ENCODE data around the gene CAV3. TPM values are rescaled to one million over a fixed set of nuclear protein-coding genes. Genes with fewer than 3 reads are reported as not detected.

The CAV3 gene
- total and polyA plus RNA-seq, 2 donors (not counting 3 experiments of a cell fraction or from before 2014, with no cell fraction given): not detected

DNA sequence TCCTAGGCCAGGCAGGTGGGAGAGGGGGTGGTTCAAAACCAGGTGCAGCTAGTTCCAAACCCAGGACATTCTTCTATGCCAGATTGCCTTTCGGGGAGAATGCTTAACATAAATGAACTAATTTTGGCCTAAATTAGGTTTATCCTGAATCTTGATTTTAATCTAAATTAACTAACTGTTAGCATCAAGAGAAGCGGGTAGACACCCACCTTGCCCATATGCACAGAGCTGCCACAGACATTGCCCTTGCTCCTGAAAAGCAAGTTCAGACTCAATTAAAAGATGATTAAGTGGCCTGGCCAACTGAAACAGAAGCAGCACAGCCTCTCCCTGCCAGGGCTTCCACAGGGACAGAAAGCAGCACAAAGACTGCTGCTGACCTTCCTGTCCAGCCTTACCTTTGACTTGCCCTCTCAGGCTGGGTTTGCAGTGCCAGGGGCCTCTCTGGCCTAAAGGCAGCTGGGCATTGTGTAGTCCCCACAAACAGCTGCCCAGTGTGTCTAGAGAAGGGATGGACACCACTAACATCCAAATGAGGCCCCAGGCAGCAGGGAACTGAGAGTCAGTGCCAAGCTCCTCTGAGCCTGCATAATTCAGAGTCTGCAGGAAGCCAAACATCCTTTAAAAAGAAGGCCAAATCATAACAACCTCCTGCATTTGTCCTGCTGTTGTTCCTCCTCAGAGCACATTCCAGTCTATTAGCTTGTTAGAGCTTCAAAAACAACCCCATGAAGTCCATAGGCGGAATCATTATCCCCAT, 51.3 kb downstream of the CAV3 start:
- Histone ChIP-seq H3K9ac (replicated peaks; ENCODE audit: extremely low read depth, insufficient read depth, low read length) (no peak overlapping the region), H3K27me3 (ENCODE audit: control insufficient read depth in 2 of 2, insufficient read depth in 2 of 2, low read length in 2 of 2) (no peaks in the 10 kb centered on the region), H3K27ac (ENCODE audit: insufficient read depth, low read depth, low read length) (no peak overlapping the region), H3K9me1 (replicated peaks; ENCODE audit: control insufficient read depth, extremely low read depth, insufficient read depth, low read length) (no peaks in the 10 kb centered on the region), H3K79me2 (ENCODE audit: control insufficient read depth, insufficient read depth, low read length) (no peaks in the 10 kb centered on the region), H3K36me3 (ENCODE audit: control insufficient read depth in 2 of 2, extremely low read depth in 1 of 2, insufficient read depth in 2 of 2, low read length in 2 of 2) (no peaks in the 10 kb centered on the region), H3K4me2 (ENCODE audit: insufficient read depth, low read length) (no peak overlapping the region), H4K20me1 (replicated peaks; ENCODE audit: control insufficient read depth, extremely low read depth, insufficient read depth, low read length) (no peaks in the 10 kb centered on the region), H3K9me3 (replicated peaks; ENCODE audit: control insufficient read depth, insufficient read depth, low read length) (no peaks in the 10 kb centered on the region), H2AFZ (ENCODE audit: low read depth, low read length) (no peak overlapping the region), H3K4me1 (ENCODE audit: control insufficient read depth, extremely low read depth, insufficient read depth, low read length) (no peaks in the 10 kb centered on the region), H3K4me3 (replicated peaks in 1 of 3; ENCODE audit: insufficient read depth in 1 of 3, low read depth in 1 of 3, low read length in 3 of 3) (no peak overlapping the region)
- no peak for TF ChIP-seq EZH2 (IDR thresholded peaks at IDR 0.05; ENCODE audit: borderline replicate concordance, low read depth, low read length, severe bottlenecking)
- TF ChIP-seq JUN (IDR thresholded peaks at IDR 0.05; ENCODE audit: borderline replicate concordance, insufficient read depth, insufficient read length, low read depth): no peak
- CTCF ChIA-PET: interaction anchor here (2.7 kb wide), 1 partner anchor 15 kb away, joined by 11 read pairs; the partner anchor contains the start of gene OXTR
- DNase-seq (ENCODE audit: low read depth, low spot score): peak; percentile 41
- BruUV-seq (replicated peaks): no TSS peak
- dilution Hi-C loops (cut with MboI; ENCODE audit: extremely low pct_ligation_motif_present, low sequenced_read_pairs) (no loop called here), intact Hi-C loops (cut with micrococcal nuclease) (no loop called here)
- FAIRE-seq: no peak
- POLR2A ChIA-PET: no interaction called here

GRCh38 chr3:8790529-8790928, 56.9 kb downstream of the CAV3 start:
- CTCF ChIA-PET: interaction anchor here (0.9 kb wide), 1 partner anchor 21 kb away, joined by 4 read pairs; the partner anchor contains the start of gene OXTR
- dilution Hi-C loops (cut with MboI; ENCODE audit: extremely low pct_ligation_motif_present, low sequenced_read_pairs) (no loop called here), intact Hi-C loops (cut with micrococcal nuclease) (no loop called here)

More at GRCh38 chr3:8790529-8790928, 56.9 kb downstream of the CAV3 start:
- H3K9ac ChIP-seq (replicated peaks; ENCODE audit: extremely low read depth, insufficient read depth, low read length): no peak overlapping the region
- H3K9me1 ChIP-seq (replicated peaks; ENCODE audit: control insufficient read depth, extremely low read depth, insufficient read depth, low read length): no peaks in the 10 kb centered on the region
- no peak for DNase-seq (ENCODE audit: low read depth, low spot score)
- no peaks in the 10 kb centered on the region for H3K79me2 ChIP-seq (ENCODE audit: control insufficient read depth, insufficient read depth, low read length)
- TF ChIP-seq JUN (IDR thresholded peaks at IDR 0.05; ENCODE audit: borderline replicate concordance, insufficient read depth, insufficient read length, low read depth): no peak
- no peak for TF ChIP-seq POLR2AphosphoS5 (IDR thresholded peaks at IDR 0.05; ENCODE audit: insufficient read depth, low read depth, low read length)
- TF ChIP-seq MYC (IDR thresholded peaks at IDR 0.05; ENCODE audit: low read depth, low read length): no peak
- no peak for TF ChIP-seq MAX (IDR thresholded peaks at IDR 0.05; ENCODE audit: insufficient read depth, insufficient read length)
- TF ChIP-seq FOS (IDR thresholded peaks at IDR 0.05; ENCODE audit: borderline replicate concordance, insufficient read depth, low read length): no peak
- no peak for TF ChIP-seq GATA2 (IDR thresholded peaks at IDR 0.05; ENCODE audit: insufficient read depth, insufficient read length, low read depth, low read length)
- no peak for TF ChIP-seq EZH2 (IDR thresholded peaks at IDR 0.05; ENCODE audit: borderline replicate concordance, low read depth, low read length, severe bottlenecking)
- TF ChIP-seq POLR2A (IDR thresholded peaks at IDR 0.05; ENCODE audit: low read depth, low read length): no peak
- TF ChIP-seq CTCF (IDR thresholded peaks at IDR 0.05; ENCODE audit: extremely low read depth in 1 of 2, insufficient read depth in 1 of 2, low read depth in 1 of 2, low read length in 2 of 2): no peak
- H3K27me3 ChIP-seq (ENCODE audit: control insufficient read depth in 2 of 2, insufficient read depth in 2 of 2, low read length in 2 of 2): no peaks in the 10 kb centered on the region
- H3K9me3 ChIP-seq (replicated peaks; ENCODE audit: control insufficient read depth, insufficient read depth, low read length): no peaks in the 10 kb centered on the region
- no TSS peak for BruUV-seq (replicated peaks)
- no peak overlapping the region for H3K4me3 ChIP-seq (replicated peaks in 1 of 3; ENCODE audit: insufficient read depth in 1 of 3, low read depth in 1 of 3, low read length in 3 of 3)
- no peak for FAIRE-seq
- POLR2A ChIA-PET: no interaction called here
- no peaks in the 10 kb centered on the region for H3K4me1 ChIP-seq (ENCODE audit: control insufficient read depth, extremely low read depth, insufficient read depth, low read length)
- no peak overlapping the region for H2AFZ ChIP-seq (ENCODE audit: low read depth, low read length)
- H3K27ac ChIP-seq (ENCODE audit: insufficient read depth, low read depth, low read length): no peak overlapping the region
- no peaks in the 10 kb centered on the region for H4K20me1 ChIP-seq (replicated peaks; ENCODE audit: control insufficient read depth, extremely low read depth, insufficient read depth, low read length)
- no peak overlapping the region for H3K4me2 ChIP-seq (ENCODE audit: insufficient read depth, low read length)
- no peaks in the 10 kb centered on the region for H3K36me3 ChIP-seq (ENCODE audit: control insufficient read depth in 2 of 2, extremely low read depth in 1 of 2, insufficient read depth in 2 of 2, low read length in 2 of 2)
